ENCODE results near the gene DNAH9.

GRCh38 chr17:11682646-11683045, 84.4 kb downstream of the DNAH9 start:
- TF ChIP-seq CTCF (IDR thresholded peaks at IDR 0.05; ENCODE audit: low read depth, low read length) (no peak), EZH2phosphoT487 (IDR thresholded peaks at IDR 0.05; ENCODE audit: low read depth) (no peak)

Measured in OCI-LY3 (cell line).